CD14-positive monocyte (primary cell): ENCODE results near the gene CAD. TPM values are rescaled to one million over a fixed set of nuclear protein-coding genes. Genes with fewer than 3 reads are reported as not detected.
A peak's percentile ranks its signal among the peaks of the same experiment; 100 is the strongest.

Experiments used
- DNase-seq, 3 donors: peaks; one replicate each; pipeline ENCODE4 v3.0.0-alpha.2; 2011 to 2022
- H2AFZ ChIP-seq: 2 replicates; pipeline ENCODE4 v1.6.0; 2012; ENCODE audit warnings: mild to moderate bottlenecking, low read depth, low read length, inconsistent platforms; ENCODE audit not compliant: insufficient read depth, poor library complexity, severe bottlenecking
- H3K27ac ChIP-seq, 2 donors: 1 replicate in 1 of 2; 2 replicates in 1 of 2; pipeline ENCODE4 v1.5.1; 2012 to 2013; ENCODE audit warnings: low read length in 2 of 2, control low read depth in 1 of 2, inconsistent platforms in 1 of 2, low read depth in 1 of 2, mild to moderate bottlenecking in 1 of 2
- H3K27me3 ChIP-seq, 2 donors: one replicate each; pipeline versions ENCODE4 v1.6.0 to v1.6.1; 2011 to 2013; ENCODE audit warnings: low read length in 2 of 2; ENCODE audit not compliant: control insufficient read depth in 2 of 2, insufficient read depth in 2 of 2
- H3K36me3 ChIP-seq, 2 donors: replicated peaks in 1 of 2; 1 replicate in 1 of 2; 2 replicates in 1 of 2; pipeline versions ENCODE4 v1.5.1 to v1.6.1; 2012 to 2013; ENCODE audit warnings: low read length in 2 of 2, control low read depth in 1 of 2, inconsistent platforms in 1 of 2, mild to moderate bottlenecking in 1 of 2; ENCODE audit not compliant: insufficient read depth in 2 of 2, control insufficient read depth in 1 of 2
- H3K4me1 ChIP-seq, 2 donors: 1 replicate in 1 of 2; 2 replicates in 1 of 2; pipeline versions ENCODE4 v1.5.1 to v1.6.1; 2012 to 2013; ENCODE audit warnings: low read length in 2 of 2, control low read depth in 1 of 2, inconsistent platforms in 1 of 2, mild to moderate bottlenecking in 1 of 2, moderate library complexity in 1 of 2; ENCODE audit not compliant: insufficient read depth in 2 of 2, control insufficient read depth in 1 of 2
- H3K4me2 ChIP-seq: replicated peaks from 2 replicates; pipeline ENCODE3; 2012; ENCODE audit warnings: low read length, moderate library complexity, mild to moderate bottlenecking; ENCODE audit not compliant: poor library complexity, severe bottlenecking; ENCODE audit errors: extremely low read depth
- H3K4me3 ChIP-seq, 3 experiments: fragments of 200-600 bp in 1 of 3; sonication (generic) in 1 of 3; replicated peaks in 1 of 3; 1 replicate in 2 of 3; 2 replicates in 1 of 3; pipeline ENCODE4 v1.5.1; 2011 to 2013; ENCODE audit warnings: low read length in 3 of 3, mild to moderate bottlenecking in 3 of 3, control low read depth in 2 of 3, low read depth in 2 of 3, inconsistent platforms in 1 of 3, moderate library complexity in 1 of 3
- H3K79me2 ChIP-seq: 2 replicates; pipeline ENCODE4 v1.6.0; 2012; ENCODE audit warnings: mild to moderate bottlenecking, control low read depth, inconsistent platforms, low read length, moderate library complexity; ENCODE audit not compliant: insufficient read depth
- H3K9ac ChIP-seq: 2 replicates; pipeline ENCODE4 v1.6.0; 2017; ENCODE audit warnings: low read length, mild to moderate bottlenecking; ENCODE audit not compliant: insufficient read depth, poor library complexity, severe bottlenecking
- H3K9me3 ChIP-seq, 2 donors: replicated peaks in 1 of 2; 1 replicate in 1 of 2; 2 replicates in 1 of 2; pipeline versions ENCODE4 v1.5.1 to v1.6.1; 2012 to 2013; ENCODE audit warnings: low read length in 2 of 2, control low read depth in 1 of 2; ENCODE audit not compliant: control insufficient read depth in 1 of 2, insufficient read depth in 1 of 2
- H4K20me1 ChIP-seq: 2 replicates; pipeline ENCODE4 v1.6.0; 2012; ENCODE audit warnings: mild to moderate bottlenecking, low read length, control low read depth, moderate library complexity; ENCODE audit not compliant: insufficient read depth
- H3K27ac Mint-ChIP-seq, 7 donors: one replicate each; pipeline ENCODE4 v1.8.0; 2020; ENCODE audit warnings: mild to moderate bottlenecking in 7 of 7, mixed read lengths in 7 of 7, moderate library complexity in 6 of 7, inconsistent platforms in 2 of 7
- H3K27me3 Mint-ChIP-seq, 3 donors: one replicate each; pipeline ENCODE4 v1.8.0; 2021 to 2022; ENCODE audit warnings: low read depth in 3 of 3, mild to moderate bottlenecking in 3 of 3, mixed read lengths in 3 of 3, moderate library complexity in 3 of 3, inconsistent platforms in 1 of 3
- H3K36me3 Mint-ChIP-seq, 2 donors: one replicate each; pipeline ENCODE4 v1.8.0; 2020; ENCODE audit warnings: mixed read lengths in 2 of 2, inconsistent platforms in 1 of 2, mild to moderate bottlenecking in 1 of 2
- H3K4me1 Mint-ChIP-seq: one replicate; pipeline ENCODE4 v1.8.0; 2020; ENCODE audit warnings: mild to moderate bottlenecking, mixed read lengths
- H3K4me3 Mint-ChIP-seq, 2 donors: one replicate each; pipeline ENCODE4 v1.8.0; 2020; ENCODE audit warnings: mild to moderate bottlenecking in 2 of 2, mixed read lengths in 2 of 2, moderate library complexity in 1 of 2
- H3K9me3 Mint-ChIP-seq, 7 donors: one replicate each; pipeline ENCODE4 v1.8.0; 2020 to 2022; ENCODE audit warnings: mixed read lengths in 7 of 7, mild to moderate bottlenecking in 6 of 7, moderate library complexity in 6 of 7, inconsistent platforms in 2 of 7
- WGBS: methylation state at CpG from one replicate; pipeline ENCODE4 v1.1.5; 2013; ENCODE audit warnings: missing lambda C conversion rate; ENCODE audit not compliant: insufficient coverage; 5-methylcytosine and 5-hydroxymethylcytosine counted together
- intact Hi-C, 2 donors: fragments of 100-400 bp; cut with micrococcal nuclease; formaldehyde crosslinking; loops; one replicate each; pipeline versions ENCODE4 v1.15.0 to v1.15.1; 2023
- polyA plus RNA-seq, 3 donors: library from polyadenylated mRNA; depleted of rRNA in 1 of 3; unstranded in 2 of 3; stranded (reverse) in 1 of 3; fragments of 300-500 nt in 2 of 3; fragments of >200 nt in 1 of 3; fragmentation: Illumina TruSeq in 2 of 3; gene quantifications; 1 replicate in 2 of 3; 2 replicates in 1 of 3; pipeline ENCODE4 v1.2.3, GENCODE V29; 2012 to 2021
- TF ChIP-seq, protein P1 (sequence below): fragments of 200-600 bp; IDR thresholded peaks from one replicate; pipeline ENCODE4 v1.8.0; 2022; ENCODE audit warnings: antibody characterized with exemption, mild to moderate bottlenecking

The CAD gene
- polyA plus RNA-seq, 3 donors, result 0.71 to 17.3 (median 1.7) TPM

DNA sequence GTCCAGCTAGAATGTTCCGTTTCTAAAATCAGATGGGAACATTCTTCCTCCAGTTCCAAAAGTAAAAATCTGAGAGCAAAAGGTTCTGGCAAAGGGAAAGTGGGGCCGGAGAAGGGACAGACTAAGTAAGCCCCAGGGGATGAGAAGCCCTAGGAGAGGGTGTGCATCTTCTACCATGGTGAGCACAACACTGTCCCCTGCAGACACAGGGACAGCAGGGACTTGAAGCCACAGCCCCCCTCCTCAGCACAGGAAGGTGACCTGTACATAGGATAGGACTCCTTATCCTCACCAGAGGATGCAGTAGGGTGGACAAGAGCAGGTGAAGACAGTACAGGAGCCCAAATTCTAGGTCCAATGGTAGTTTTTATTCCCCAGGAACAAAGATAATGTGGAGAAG is 17.9 kb upstream of the CAD start:
- Mint-ChIP-seq H3K27ac (peak overlapping the region in 3 of 7 donors; percentile 22 to 59 (median 44)), H3K27me3 (peaks cover 0 to 3% (median 0%) of the 10 kb centered on the region in 3 donors), H3K9me3 (peaks cover 0 to 2% (median 0%) of the 10 kb centered on the region in 7 donors), H3K4me3 (no peak overlapping the region), H3K4me1 (no peaks in the 10 kb centered on the region), H3K36me3 (peaks cover 29 to 30% of the 10 kb centered on the region in 2 donors)
- TF ChIP-seq, protein P1, sequence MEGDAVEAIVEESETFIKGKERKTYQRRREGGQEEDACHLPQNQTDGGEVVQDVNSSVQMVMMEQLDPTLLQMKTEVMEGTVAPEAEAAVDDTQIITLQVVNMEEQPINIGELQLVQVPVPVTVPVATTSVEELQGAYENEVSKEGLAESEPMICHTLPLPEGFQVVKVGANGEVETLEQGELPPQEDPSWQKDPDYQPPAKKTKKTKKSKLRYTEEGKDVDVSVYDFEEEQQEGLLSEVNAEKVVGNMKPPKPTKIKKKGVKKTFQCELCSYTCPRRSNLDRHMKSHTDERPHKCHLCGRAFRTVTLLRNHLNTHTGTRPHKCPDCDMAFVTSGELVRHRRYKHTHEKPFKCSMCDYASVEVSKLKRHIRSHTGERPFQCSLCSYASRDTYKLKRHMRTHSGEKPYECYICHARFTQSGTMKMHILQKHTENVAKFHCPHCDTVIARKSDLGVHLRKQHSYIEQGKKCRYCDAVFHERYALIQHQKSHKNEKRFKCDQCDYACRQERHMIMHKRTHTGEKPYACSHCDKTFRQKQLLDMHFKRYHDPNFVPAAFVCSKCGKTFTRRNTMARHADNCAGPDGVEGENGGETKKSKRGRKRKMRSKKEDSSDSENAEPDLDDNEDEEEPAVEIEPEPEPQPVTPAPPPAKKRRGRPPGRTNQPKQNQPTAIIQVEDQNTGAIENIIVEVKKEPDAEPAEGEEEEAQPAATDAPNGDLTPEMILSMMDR, result no peak
- no peaks in the 10 kb centered on the region for H3K79me2 ChIP-seq
- no peak for DNase-seq
- H3K9ac ChIP-seq, result no peak overlapping the region
- no peak overlapping the region for H3K27ac ChIP-seq
- no peak overlapping the region for H3K4me3 ChIP-seq
- no peak overlapping the region for H2AFZ ChIP-seq
- no peak overlapping the region for H3K4me2 ChIP-seq
- no peaks in the 10 kb centered on the region for H4K20me1 ChIP-seq
- WGBS, result 100% methylated on average over 1 of the region's 2 CpGs
- H3K4me1 ChIP-seq, result no peaks in the 10 kb centered on the region
- H3K9me3 ChIP-seq, result no peaks in the 10 kb centered on the region
- intact Hi-C loops, result no loop called here
- peaks cover 34 to 40% of the 10 kb centered on the region in 2 donors for H3K36me3 ChIP-seq
- no peaks in the 10 kb centered on the region for H3K27me3 ChIP-seq

DNA sequence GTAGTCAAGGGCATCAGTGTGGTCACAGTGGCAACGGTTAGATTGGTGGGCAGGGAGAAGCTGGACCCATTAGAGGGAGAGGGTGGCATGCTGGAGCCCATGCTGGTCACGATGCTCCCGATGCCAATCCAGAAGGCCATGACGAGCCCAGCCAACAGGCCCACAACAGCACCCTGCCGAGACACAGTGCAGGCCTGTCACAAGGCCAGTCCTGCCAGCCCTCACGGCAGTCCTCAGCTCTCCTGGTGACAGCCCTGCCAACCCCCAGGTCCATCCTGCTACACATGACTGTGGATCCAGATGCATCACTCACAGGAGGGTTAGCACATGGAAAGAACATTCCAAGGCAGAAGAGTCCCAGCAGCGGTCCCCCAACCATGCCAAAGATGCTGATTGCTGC is 15.5 kb upstream of the CAD start:
- TF ChIP-seq, protein P1, result no peak
- Histone ChIP-seq H3K79me2 (no peaks in the 10 kb centered on the region), H3K4me2 (no peak overlapping the region), H3K27me3 (no peaks in the 10 kb centered on the region), H4K20me1 (no peaks in the 10 kb centered on the region), H3K27ac (no peak overlapping the region), H3K9me3 (no peaks in the 10 kb centered on the region), H3K9ac (no peak overlapping the region), H3K4me1 (no peaks in the 10 kb centered on the region), H3K4me3 (no peak overlapping the region), H3K36me3 (peaks cover 58 to 65% of the 10 kb centered on the region in 2 donors), H2AFZ (no peak overlapping the region)
- peaks cover 0 to 3% (median 0%) of the 10 kb centered on the region in 3 donors for H3K27me3 Mint-ChIP-seq
- WGBS, result 93% methylated on average over 6 of the region's 7 CpGs
- intact Hi-C loops, result no loop called here
- H3K4me3 Mint-ChIP-seq, result no peak overlapping the region
- no peak overlapping the region for H3K27ac Mint-ChIP-seq
- DNase-seq, result no peak
- no peaks in the 10 kb centered on the region for H3K4me1 Mint-ChIP-seq
- peaks cover 52 to 53% of the 10 kb centered on the region in 2 donors for H3K36me3 Mint-ChIP-seq
- H3K9me3 Mint-ChIP-seq, result no peaks in the 10 kb centered on the region
